Neuronal stem cell (in vitro differentiated cells): ENCODE results near the gene GRIK2.

Source experiments
- DNase-seq: peaks from one replicate; pipeline ENCODE4 v3.0.0-alpha.2; 2013; ENCODE audit warnings: low spot score
- H2AFZ ChIP-seq: one replicate; pipeline ENCODE4 v1.6.1; 2013; ENCODE audit warnings: mild to moderate bottlenecking, low read length, inconsistent platforms
- H2AK5ac ChIP-seq: 2 replicates; pipeline ENCODE4 v1.6.1; 2013; ENCODE audit warnings: low read depth, mild to moderate bottlenecking, inconsistent platforms, low read length, moderate library complexity, mixed read lengths
- H2BK120ac ChIP-seq: 2 replicates; pipeline ENCODE4 v1.6.1; 2013; ENCODE audit warnings: low read depth, mild to moderate bottlenecking, inconsistent platforms, low read length, moderate library complexity, mixed read lengths
- H2BK12ac ChIP-seq: one replicate; pipeline ENCODE4 v1.6.1; 2013; ENCODE audit warnings: low read length, inconsistent platforms
- H2BK15ac ChIP-seq: 2 replicates; pipeline ENCODE4 v1.6.1; 2013; ENCODE audit warnings: mild to moderate bottlenecking, low read length, inconsistent platforms, mixed read lengths
- H2BK5ac ChIP-seq: one replicate; pipeline ENCODE4 v1.6.1; 2013; ENCODE audit warnings: inconsistent platforms, mild to moderate bottlenecking, low read length, moderate library complexity
- H3K14ac ChIP-seq: one replicate; pipeline ENCODE4 v1.6.1; 2013; ENCODE audit warnings: low read length, inconsistent platforms
- H3K18ac ChIP-seq: 2 replicates; pipeline ENCODE4 v1.6.1; 2013; ENCODE audit warnings: low read length, inconsistent platforms
- H3K23ac ChIP-seq: 2 replicates; pipeline ENCODE4 v1.6.1; 2013; ENCODE audit warnings: low read depth, mild to moderate bottlenecking, mixed read lengths, low read length, inconsistent platforms; ENCODE audit not compliant: poor library complexity
- H3K27ac ChIP-seq: replicated peaks from 3 replicates; pipeline ENCODE4 v1.5.1; 2013; ENCODE audit warnings: low read length, inconsistent platforms
- H3K27me3 ChIP-seq, 3 experiments: 2 replicates each; pipeline ENCODE4 v1.6.1; 2013; ENCODE audit warnings: low read length in 3 of 3, mild to moderate bottlenecking in 2 of 3, inconsistent platforms in 1 of 3, low read depth in 1 of 3, mixed read lengths in 1 of 3, moderate library complexity in 1 of 3; ENCODE audit not compliant: control insufficient read depth in 3 of 3, insufficient read depth in 3 of 3
- H3K36me3 ChIP-seq, 2 donors: replicated peaks in 1 of 2; 2 replicates each; pipeline ENCODE4 v1.6.1; 2013; ENCODE audit warnings: low read length in 2 of 2; ENCODE audit not compliant: control insufficient read depth in 2 of 2, insufficient read depth in 2 of 2
- H3K4ac ChIP-seq: 2 replicates; pipeline ENCODE4 v1.6.1; 2013; ENCODE audit warnings: inconsistent platforms, mild to moderate bottlenecking, low read length, moderate library complexity
- H3K4me1 ChIP-seq, 2 donors: 1 replicate in 1 of 2; 2 replicates in 1 of 2; pipeline ENCODE4 v1.6.1; 2013; ENCODE audit warnings: low read length in 2 of 2, low read depth in 1 of 2; ENCODE audit not compliant: control insufficient read depth in 2 of 2, insufficient read depth in 1 of 2
- H3K4me2 ChIP-seq: one replicate; pipeline ENCODE4 v1.6.1; 2013; ENCODE audit warnings: mild to moderate bottlenecking, low read length, inconsistent platforms; ENCODE audit not compliant: insufficient read depth, poor library complexity, severe bottlenecking
- H3K4me3 ChIP-seq, 2 donors: 2 replicates each; pipeline ENCODE4 v1.5.1; 2013; ENCODE audit warnings: low read length in 2 of 2, mild to moderate bottlenecking in 2 of 2, inconsistent platforms in 1 of 2, moderate library complexity in 1 of 2
- H3K79me1 ChIP-seq: one replicate; pipeline ENCODE4 v1.6.1; 2013; ENCODE audit warnings: low read depth, mild to moderate bottlenecking, inconsistent platforms, low read length, moderate library complexity
- H3K9ac ChIP-seq: one replicate; pipeline ENCODE4 v1.6.1; 2013; ENCODE audit warnings: mild to moderate bottlenecking, low read depth, low read length, inconsistent platforms; ENCODE audit not compliant: poor library complexity
- H3K9me3 ChIP-seq, 2 donors: replicated peaks in 1 of 2; 2 replicates each; pipeline versions ENCODE3 to v1.6.1; 2013; ENCODE audit warnings: low read length in 2 of 2, mild to moderate bottlenecking in 2 of 2, inconsistent platforms in 1 of 2, low read depth in 1 of 2, mixed read lengths in 1 of 2, moderate library complexity in 1 of 2; ENCODE audit not compliant: control insufficient read depth in 2 of 2, insufficient read depth in 1 of 2
- H4K8ac ChIP-seq: one replicate; pipeline ENCODE4 v1.6.1; 2013; ENCODE audit warnings: low read depth, mild to moderate bottlenecking, inconsistent platforms, low read length, moderate library complexity
- H4K91ac ChIP-seq: one replicate; pipeline ENCODE4 v1.6.1; 2013; ENCODE audit warnings: low read length, low read depth, mild to moderate bottlenecking, inconsistent platforms; ENCODE audit not compliant: poor library complexity
- WGBS, 2 donors: extraction: QIAGEN DNeasy Blood & Tissue Kit; methylation state at CpG; one replicate each; pipeline ENCODE4 v1.1.7; 2013; ENCODE audit warnings: missing lambda C conversion rate in 2 of 2, mixed read lengths in 1 of 2; ENCODE audit not compliant: insufficient read length in 2 of 2, insufficient replicate concordance in 1 of 2; ENCODE audit errors: extremely low coverage in 2 of 2; 5-methylcytosine and 5-hydroxymethylcytosine counted together

GRIK2 gene

DNA sequence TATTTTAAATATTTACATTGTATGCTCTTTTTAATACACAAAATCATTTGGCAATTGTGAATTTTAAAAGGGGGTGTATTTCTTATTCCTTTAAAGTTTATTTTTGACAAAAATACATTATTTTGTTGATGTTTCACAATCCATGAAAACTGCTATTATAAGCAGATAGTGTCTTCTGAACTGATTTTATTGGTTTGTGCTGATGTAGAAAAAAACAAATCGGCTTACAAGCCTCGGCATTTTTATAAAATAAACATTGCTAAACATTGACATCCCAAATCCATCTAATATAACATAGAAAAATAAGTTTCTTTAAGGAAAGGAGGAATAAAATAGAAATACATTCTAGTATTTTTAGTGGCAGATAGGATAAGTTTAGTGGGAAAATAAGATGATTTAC lies 634.7 kb downstream of the GRIK2 start:
- H3K9ac ChIP-seq: no peak overlapping the region
- H2AFZ ChIP-seq: no peak overlapping the region
- H4K91ac ChIP-seq: no peak overlapping the region
- no peaks in the 10 kb centered on the region for H3K79me1 ChIP-seq
- H3K4me1 ChIP-seq: no peaks in the 10 kb centered on the region
- no peak overlapping the region for H2BK120ac ChIP-seq
- no peak overlapping the region for H2BK5ac ChIP-seq
- H3K4ac ChIP-seq: no peak overlapping the region
- H2AK5ac ChIP-seq: no peak overlapping the region
- no peak overlapping the region for H3K18ac ChIP-seq
- H3K27me3 ChIP-seq: no peaks in the 10 kb centered on the region
- H3K4me2 ChIP-seq: no peak overlapping the region
- H4K8ac ChIP-seq: no peak overlapping the region
- H2BK12ac ChIP-seq: no peak overlapping the region
- no peaks in the 10 kb centered on the region for H3K36me3 ChIP-seq
- H3K9me3 ChIP-seq: no peaks in the 10 kb centered on the region
- H3K27ac ChIP-seq: no peak overlapping the region
- no CpG with 5 or more reads among the region's 2 CpGs for WGBS, 2 donors
- no peak overlapping the region for H3K14ac ChIP-seq
- no peak for DNase-seq
- no peak overlapping the region for H2BK15ac ChIP-seq
- no peak overlapping the region for H3K4me3 ChIP-seq
- H3K23ac ChIP-seq: no peak overlapping the region

DNA sequence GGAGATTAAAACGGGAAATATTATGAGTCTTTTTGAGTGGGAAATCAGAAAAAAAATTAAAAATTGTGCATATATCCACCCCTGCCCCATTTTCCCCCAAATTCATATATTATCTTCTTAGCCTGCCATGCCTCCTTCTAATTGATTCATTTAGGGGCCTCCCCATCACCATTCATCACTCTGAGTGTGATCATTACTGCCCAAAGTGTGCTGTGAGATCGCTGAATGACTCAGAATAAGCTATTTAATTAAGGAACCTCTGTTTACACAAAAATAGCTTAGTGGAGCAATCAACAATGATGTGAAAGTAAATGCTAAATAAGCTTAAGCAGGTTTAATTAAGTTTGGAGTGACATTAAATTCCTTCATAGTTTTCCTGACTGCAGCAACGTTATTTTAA lies 645.5 kb downstream of the GRIK2 start:
- Histone ChIP-seq H2BK15ac (no peak overlapping the region), H3K4me2 (no peak overlapping the region), H3K27me3 (no peaks in the 10 kb centered on the region), H2BK120ac (no peak overlapping the region), H2AK5ac (no peak overlapping the region), H4K91ac (no peak overlapping the region), H3K9me3 (no peaks in the 10 kb centered on the region), H3K27ac (no peak overlapping the region), H3K18ac (no peak overlapping the region), H2BK12ac (no peak overlapping the region), H3K23ac (no peak overlapping the region), H3K4ac (no peak overlapping the region), H3K14ac (no peak overlapping the region), H3K79me1 (no peaks in the 10 kb centered on the region), H2BK5ac (no peak overlapping the region), H2AFZ (no peak overlapping the region), H3K4me1 (no peaks in the 10 kb centered on the region), H4K8ac (no peak overlapping the region), H3K36me3 (no peaks in the 10 kb centered on the region), H3K4me3 (no peak overlapping the region), H3K9ac (no peak overlapping the region)
- WGBS, 2 donors: no CpG with 5 or more reads among the region's 3 CpGs
- DNase-seq: no peak

DNA sequence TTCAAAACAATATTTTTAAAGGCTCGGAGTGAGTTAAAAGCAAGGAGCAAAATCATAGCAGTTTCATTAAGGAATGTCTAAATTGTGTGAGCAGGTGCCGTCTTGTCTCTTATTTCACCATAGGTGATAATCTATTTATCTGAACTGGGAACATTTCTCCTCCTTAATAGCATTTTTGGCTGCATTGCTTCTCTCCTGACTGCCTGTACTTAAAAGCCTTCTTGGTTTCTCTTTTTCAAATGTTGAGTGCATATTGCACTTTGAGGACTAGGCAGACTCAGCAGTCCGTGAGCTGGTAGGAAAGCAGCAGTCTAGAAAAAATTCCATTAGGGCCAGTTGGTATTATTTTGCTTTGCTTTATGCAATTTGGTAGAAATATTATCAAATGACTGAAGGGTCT lies 645.9 kb downstream of the GRIK2 start:
- no peaks in the 10 kb centered on the region for H3K79me1 ChIP-seq
- WGBS, 2 donors: no CpG with 5 or more reads among the region's 3 CpGs
- no peak overlapping the region for H2BK5ac ChIP-seq
- no peak overlapping the region for H3K4me3 ChIP-seq
- DNase-seq: no peak
- H3K9ac ChIP-seq: no peak overlapping the region
- no peak overlapping the region for H2AK5ac ChIP-seq
- H3K18ac ChIP-seq: no peak overlapping the region
- no peak overlapping the region for H3K4ac ChIP-seq
- H3K4me1 ChIP-seq: no peaks in the 10 kb centered on the region
- H4K8ac ChIP-seq: no peak overlapping the region
- H3K14ac ChIP-seq: no peak overlapping the region
- no peak overlapping the region for H2BK12ac ChIP-seq
- H3K4me2 ChIP-seq: no peak overlapping the region
- H3K27ac ChIP-seq: no peak overlapping the region
- H3K36me3 ChIP-seq: no peaks in the 10 kb centered on the region
- H3K23ac ChIP-seq: no peak overlapping the region
- H3K9me3 ChIP-seq: no peaks in the 10 kb centered on the region
- H3K27me3 ChIP-seq: no peaks in the 10 kb centered on the region
- H2AFZ ChIP-seq: no peak overlapping the region
- H2BK120ac ChIP-seq: no peak overlapping the region
- H4K91ac ChIP-seq: no peak overlapping the region
- H2BK15ac ChIP-seq: no peak overlapping the region

DNA sequence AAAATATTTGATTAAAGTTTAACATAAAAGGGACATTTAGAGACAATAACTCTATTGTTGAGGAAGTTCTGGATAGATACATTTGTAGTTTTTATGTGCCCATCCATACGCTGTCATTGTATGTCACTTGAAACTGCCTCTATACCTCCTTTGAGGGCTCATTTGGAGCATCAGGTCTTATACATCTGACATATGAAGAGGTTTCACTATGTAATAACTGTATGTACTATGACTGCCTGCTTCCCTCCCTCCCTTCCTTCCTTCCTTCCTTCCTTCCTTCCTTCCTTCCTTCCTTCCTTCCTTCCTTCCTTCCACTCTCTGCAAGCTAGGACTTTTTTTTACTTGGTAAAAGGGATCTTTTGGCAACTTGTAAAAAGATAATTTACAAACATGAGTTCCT lies 657.5 kb downstream of the GRIK2 start:
- H2BK120ac ChIP-seq: no peak overlapping the region
- H4K8ac ChIP-seq: no peak overlapping the region
- no peaks in the 10 kb centered on the region for H3K79me1 ChIP-seq
- H3K23ac ChIP-seq: no peak overlapping the region
- H2BK5ac ChIP-seq: no peak overlapping the region
- no peak overlapping the region for H3K14ac ChIP-seq
- no CpG with 5 or more reads among the region's 1 CpG for WGBS, 2 donors
- no peaks in the 10 kb centered on the region for H3K4me1 ChIP-seq
- no peak overlapping the region for H4K91ac ChIP-seq
- no peak overlapping the region for H3K4me2 ChIP-seq
- H2AFZ ChIP-seq: no peak overlapping the region
- no peak overlapping the region for H3K4me3 ChIP-seq
- no peak overlapping the region for H2BK15ac ChIP-seq
- no peak overlapping the region for H2AK5ac ChIP-seq
- H3K36me3 ChIP-seq: no peaks in the 10 kb centered on the region
- DNase-seq: no peak
- H3K9ac ChIP-seq: no peak overlapping the region
- no peaks in the 10 kb centered on the region for H3K9me3 ChIP-seq
- H3K27ac ChIP-seq: no peak overlapping the region
- no peak overlapping the region for H3K18ac ChIP-seq
- H2BK12ac ChIP-seq: no peak overlapping the region
- H3K27me3 ChIP-seq: no peaks in the 10 kb centered on the region
- H3K4ac ChIP-seq: no peak overlapping the region
